SK-N-SH treated with all-trans-retinoic acid at 6 μM for 48 hours (cell line): ENCODE measurements around the gene LPAR2.

Experiments
- ATAC-seq: fragments of 200-7000 bp; cut with Tn5 transposase; 3 replicates; pipeline ENCODE4 v1.9.1; 2020; ENCODE audit warnings: mild to moderate bottlenecking, moderate library complexity
- ARNTL ChIP-seq: fragments of 450-650 bp; formaldehyde crosslinking; IDR thresholded peaks from 2 replicates; pipeline ENCODE4 v1.5.0; 2020; ENCODE audit warnings: low read depth, mild to moderate bottlenecking, moderate library complexity, borderline replicate concordance
- CREB5 ChIP-seq: fragments of 250-450 bp; sonication (Bioruptor Pico); IDR thresholded peaks from 2 replicates; pipeline ENCODE4 v1.5.1; 2020; ENCODE audit warnings: low read depth, mild to moderate bottlenecking, moderate library complexity
- CSDC2 ChIP-seq: fragments of 250-450 bp; sonication (Bioruptor Pico); IDR thresholded peaks from 2 replicates; pipeline ENCODE4 v1.5.0; 2020; ENCODE audit warnings: mild to moderate bottlenecking, moderate library complexity
- CSRNP3 ChIP-seq: fragments of 250-450 bp; sonication (Bioruptor Pico); IDR thresholded peaks from 2 replicates; pipeline ENCODE4 v1.5.1; 2021; ENCODE audit warnings: mild to moderate bottlenecking, moderate library complexity
- ESRRG ChIP-seq: fragments of 250-450 bp; sonication (Bioruptor Pico); IDR thresholded peaks from 2 replicates; pipeline ENCODE4 v1.6.1; 2021; ENCODE audit warnings: mild to moderate bottlenecking
- ISL1 ChIP-seq: fragments of 250-450 bp; sonication (Bioruptor Pico); IDR thresholded peaks from 2 replicates; pipeline ENCODE4 v2.1.2; 2022; ENCODE audit warnings: mild to moderate bottlenecking, moderate library complexity
- PATZ1 ChIP-seq: fragments of 250-450 bp; sonication (Bioruptor Pico); IDR thresholded peaks from 2 replicates; pipeline ENCODE4 v1.8.0; 2020; ENCODE audit warnings: mild to moderate bottlenecking, moderate library complexity, borderline replicate concordance
- POU6F1 ChIP-seq: fragments of 250-450 bp; sonication (Bioruptor Pico); IDR thresholded peaks from 2 replicates; pipeline ENCODE4 v1.8.0; 2021; ENCODE audit warnings: low read depth, mild to moderate bottlenecking, moderate library complexity, borderline replicate concordance
- TCF4 ChIP-seq: fragments of 250-450 bp; sonication (Bioruptor Pico); IDR thresholded peaks from 2 replicates; pipeline ENCODE4 v1.8.0; 2021; ENCODE audit warnings: mild to moderate bottlenecking, moderate library complexity, borderline replicate concordance
- TOX ChIP-seq: fragments of 250-450 bp; sonication (Bioruptor Pico); IDR thresholded peaks from 2 replicates; pipeline ENCODE4 v1.8.0; 2021; ENCODE audit warnings: mild to moderate bottlenecking, moderate library complexity, borderline replicate concordance
- TSHZ2 ChIP-seq: fragments of 250-450 bp; sonication (Bioruptor Pico); IDR thresholded peaks from 2 replicates; pipeline ENCODE4 v1.5.0; 2020; ENCODE audit warnings: mild to moderate bottlenecking, moderate library complexity
- ZC3H10 ChIP-seq: fragments of 250-450 bp; sonication (Bioruptor Pico); IDR thresholded peaks from 2 replicates; pipeline ENCODE4 v1.5.1; 2021; ENCODE audit warnings: mild to moderate bottlenecking, moderate library complexity
- ZFP3 ChIP-seq: fragments of 250-450 bp; sonication (Bioruptor Pico); IDR thresholded peaks from 2 replicates; pipeline ENCODE4 v1.5.0; 2020; ENCODE audit warnings: mild to moderate bottlenecking, moderate library complexity
- ZFP30 ChIP-seq: fragments of 450-650 bp; formaldehyde crosslinking; IDR thresholded peaks from 2 replicates; pipeline ENCODE4 v1.5.0; 2022; ENCODE audit warnings: mild to moderate bottlenecking, moderate library complexity
- ZNF565 ChIP-seq: fragments of 450-650 bp; formaldehyde crosslinking; conservative IDR thresholded peaks from 2 replicates; pipeline ENCODE4 v1.5.0; 2020; ENCODE audit warnings: low read depth, mild to moderate bottlenecking, moderate library complexity
- ZNF8 ChIP-seq: fragments of 450-650 bp; formaldehyde crosslinking; IDR thresholded peaks from 2 replicates; pipeline ENCODE4 v1.5.0; 2020; ENCODE audit warnings: mild to moderate bottlenecking, moderate library complexity

The LPAR2 gene

GRCh38 chr19:19649580-19649995 is 21.6 kb upstream of the LPAR2 start:
- no peak for ATAC-seq
- TF ChIP-seq ESRRG (CRISPR knock-in tag) (no peak), TCF4 (no peak), ZFP3 (CRISPR knock-in tag) (no peak), ZNF8 (no peak), TSHZ2 (no peak), POU6F1 (CRISPR knock-in tag) (no peak), ISL1 (CRISPR knock-in tag) (no peak), ARNTL (CRISPR knock-in tag) (no peak)

GRCh38 chr19:19649155-19649554 is 21.1 kb upstream of the LPAR2 start:
- no peak for ATAC-seq
- TF ChIP-seq TCF4, result no peak
- no peak for TF ChIP-seq ISL1 (CRISPR knock-in tag)
- TF ChIP-seq ZFP30, result no peak
- TF ChIP-seq CREB5, result no peak
- TF ChIP-seq CSRNP3 (CRISPR knock-in tag), result no peak
- TF ChIP-seq ZC3H10, result no peak
- no peak for TF ChIP-seq TOX (CRISPR knock-in tag)
- no peak for TF ChIP-seq ZNF565 (CRISPR knock-in tag)
- no peak for TF ChIP-seq POU6F1 (CRISPR knock-in tag)
- no peak for TF ChIP-seq PATZ1 (CRISPR knock-in tag)
- TF ChIP-seq ESRRG (CRISPR knock-in tag), result no peak

- TF ChIP-seq CSDC2, result no peak
- no peak for TF ChIP-seq CSRNP3 (CRISPR knock-in tag)
- TF ChIP-seq ZFP30, result no peak
- TF ChIP-seq ZNF565 (CRISPR knock-in tag), result no peak
- ATAC-seq, result no peak
Measured at GRCh38 chr19:19647037-19647835, 19.2 kb upstream of the LPAR2 start.
